GM12891 (cell line): ENCODE data around the gene DUOX2.

Experiments used
- POLR2A ChIP-seq: IDR thresholded peaks from 2 replicates; pipeline ENCODE4 v1.6.1; 2011; ENCODE audit warnings: low read depth, low read length, control low read depth
- POLR2AphosphoS5 ChIP-seq: IDR thresholded peaks from 2 replicates; pipeline ENCODE4 v1.6.1; 2011; ENCODE audit warnings: low read depth, low read length, control low read depth
- POU2F2 ChIP-seq: IDR thresholded peaks from 2 replicates; pipeline ENCODE4 v1.6.1; 2011; ENCODE audit warnings: low read depth, mild to moderate bottlenecking, control low read depth, low read length, moderate library complexity
- SPI1 ChIP-seq: IDR thresholded peaks from 2 replicates; pipeline ENCODE4 v1.6.1; 2011; ENCODE audit warnings: low read depth, low read length, control low read depth
- TAF1 ChIP-seq: IDR thresholded peaks from 2 replicates; pipeline ENCODE4 v1.6.1; 2011; ENCODE audit warnings: low read depth, low read length, control low read depth

- TF ChIP-seq POLR2A (no peak), POLR2AphosphoS5 (no peak), TAF1 (no peak), SPI1 (no peak), POU2F2 (no peak)
These were observed 21.0 kb downstream of the DUOX2 start for GRCh38 chr15:45093013-45093412.
